ENCODE measurements around the gene CLIC6. TPM values are rescaled to one million over a fixed set of nuclear protein-coding genes. Genes with fewer than 3 reads are reported as not detected.

The CLIC6 gene
- total and polyA plus RNA-seq, 9 of the 15 experiments (the other 6 are each of a cell fraction or from before 2014, with no cell fraction given), result not detected

DNA sequence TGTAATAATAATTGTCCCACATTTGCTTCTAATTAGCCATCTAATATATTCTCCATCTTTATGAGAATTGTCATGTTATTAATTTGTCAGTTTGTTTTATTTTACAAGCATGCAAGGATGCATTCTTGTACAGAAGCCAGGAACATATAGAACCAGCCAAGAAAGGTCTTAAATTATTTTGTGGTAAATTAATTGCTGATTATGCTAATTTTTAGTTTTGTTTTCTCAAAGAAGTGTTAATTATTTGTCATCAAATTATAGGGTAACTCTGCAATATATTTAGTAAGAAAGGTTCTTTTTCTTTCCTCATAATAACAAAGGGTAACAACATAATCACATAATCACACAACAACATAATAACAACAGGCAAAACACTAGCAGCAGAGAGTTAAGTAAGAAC, 5.7 kb downstream of the CLIC6 start:
- BruUV-seq (replicated peaks), result no TSS peak

DNA sequence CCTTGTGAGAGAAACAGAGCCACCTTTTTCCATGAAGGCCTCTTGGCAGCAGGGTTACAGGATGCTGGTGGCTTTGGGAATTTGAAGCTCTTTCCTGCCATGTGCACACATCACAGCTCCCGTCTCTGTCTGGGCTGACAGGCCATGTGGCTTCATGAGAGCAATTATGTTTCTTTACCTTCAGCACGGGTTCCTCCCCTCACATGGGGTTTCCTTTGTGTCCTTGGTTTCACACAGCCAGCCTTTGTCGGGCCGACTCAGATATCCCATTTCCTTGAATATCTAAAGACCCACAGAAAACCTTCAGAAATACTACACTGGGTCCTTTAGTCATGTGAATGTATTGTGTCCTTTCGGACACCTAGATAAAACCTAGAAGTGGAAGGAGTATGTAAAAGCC, 7.1 kb downstream of the CLIC6 start:
- no peaks in the 10 kb centered on the region for H3K9me1 ChIP-seq (ENCODE audit: control insufficient read depth, insufficient read depth, low read length)
- BruUV-seq (replicated peaks), result no TSS peak
- no peaks in the 10 kb centered on the region for H4K20me1 ChIP-seq (replicated peaks; ENCODE audit: control insufficient read depth, insufficient read depth, low read length)
- H2AFZ ChIP-seq (ENCODE audit: low read depth, low read length), result no peak overlapping the region
- POLR2A ChIA-PET, result no interaction called here
- no peak for DNase-seq (ENCODE audit: extremely low read depth in 1 of 4, low spot score in 3 of 4)
- no peaks in the 10 kb centered on the region for H3K36me3 ChIP-seq (ENCODE audit: control insufficient read depth, insufficient read depth, low read length)
- FAIRE-seq, result no peak
- H3K9me3 ChIP-seq (replicated peaks; ENCODE audit: control insufficient read depth, insufficient read depth, low read depth, low read length), result no peaks in the 10 kb centered on the region
- no peak overlapping the region for H3K27ac ChIP-seq (ENCODE audit: extremely low read depth, low read depth, low read length)
- CTCF ChIA-PET (ENCODE audit: low intra/inter-chr PET ratio), result no interaction called here
- H3K27me3 ChIP-seq (ENCODE audit: control insufficient read depth in 2 of 2, insufficient read depth in 2 of 2, low read length in 2 of 2), result peaks cover 28 to 33% of the 10 kb centered on the region in 2 experiments; a peak in 4 of 5 replicates
- no peak overlapping the region for H3K4me3 ChIP-seq
- no peaks in the 10 kb centered on the region for H3K4me1 ChIP-seq (replicated peaks in 1 of 2; ENCODE audit: control insufficient read depth in 2 of 2, insufficient read depth in 2 of 2, low read length in 2 of 2)
- H3K9ac ChIP-seq (ENCODE audit: insufficient read depth in 1 of 2, low read depth in 2 of 2, low read length in 2 of 2), result no peak overlapping the region
- TF ChIP-seq ZC3H11A (IDR thresholded peaks at IDR 0.05; ENCODE audit: low read depth, low read length) (no peak), KLF16 (IDR thresholded peaks at IDR 0.05) (no peak), RFX7 (CRISPR knock-in tag; IDR thresholded peaks at IDR 0.05) (no peak), PHF8 (IDR thresholded peaks at IDR 0.05; ENCODE audit: borderline replicate concordance, low read length) (no peak)
- H3K79me2 ChIP-seq (ENCODE audit: control insufficient read depth, insufficient read depth, low read length), result no peaks in the 10 kb centered on the region
- intact Hi-C loops (cut with micrococcal nuclease) (no loop called here), in situ Hi-C loops (cut with MboI) (no loop called here)
- no peak for ATAC-seq
- 0% methylated on average over 5 of the region's 5 CpGs for WGBS (ENCODE audit: insufficient coverage, low coverage, missing lambda C conversion rate)
- no peak overlapping the region for H3K4me2 ChIP-seq (ENCODE audit: insufficient read depth, low read length)

More for the DNA sequence above, 5.7 kb downstream of the CLIC6 start:
- Histone ChIP-seq H3K9me3 (replicated peaks; ENCODE audit: control insufficient read depth, insufficient read depth, low read depth, low read length) (no peaks in the 10 kb centered on the region), H3K9ac (ENCODE audit: insufficient read depth in 1 of 2, low read depth in 2 of 2, low read length in 2 of 2) (no peak overlapping the region), H3K4me3 (no peak overlapping the region), H3K79me2 (ENCODE audit: control insufficient read depth, insufficient read depth, low read length) (no peaks in the 10 kb centered on the region), H2AFZ (ENCODE audit: low read depth, low read length) (no peak overlapping the region), H3K27me3 (ENCODE audit: control insufficient read depth in 2 of 2, insufficient read depth in 2 of 2, low read length in 2 of 2) (peaks cover 38 to 39% of the 10 kb centered on the region in 2 experiments; a peak in 4 of 5 replicates), H3K27ac (ENCODE audit: extremely low read depth, low read depth, low read length) (no peak overlapping the region), H3K4me2 (ENCODE audit: insufficient read depth, low read length) (no peak overlapping the region), H3K4me1 (replicated peaks in 1 of 2; ENCODE audit: control insufficient read depth in 2 of 2, insufficient read depth in 2 of 2, low read length in 2 of 2) (peaks cover 0 to 8% of the 10 kb centered on the region in 2 experiments; a peak in 1 of 5 replicates), H3K9me1 (ENCODE audit: control insufficient read depth, insufficient read depth, low read length) (no peaks in the 10 kb centered on the region), H4K20me1 (replicated peaks; ENCODE audit: control insufficient read depth, insufficient read depth, low read length) (no peaks in the 10 kb centered on the region), H3K36me3 (ENCODE audit: control insufficient read depth, insufficient read depth, low read length) (no peaks in the 10 kb centered on the region)
- no peak for DNase-seq (ENCODE audit: extremely low read depth in 1 of 4, low spot score in 3 of 4)
- in situ Hi-C loops (cut with MboI) (no loop called here), intact Hi-C loops (cut with micrococcal nuclease) (no loop called here)
- ChIA-PET CTCF (ENCODE audit: low intra/inter-chr PET ratio) (no interaction called here), POLR2A (no interaction called here)
- ATAC-seq, result no peak
- no peak for TF ChIP-seq ZNF707 (CRISPR knock-in tag; conservative IDR thresholded peaks at IDR 0.05)
- TF ChIP-seq MAFG (tag; conservative IDR thresholded peaks at IDR 0.05), result peak; percentile 88
- peak; percentile 85 for TF ChIP-seq C11orf30 (IDR thresholded peaks at IDR 0.05; ENCODE audit: low read depth)
- TF ChIP-seq MAFF (IDR thresholded peaks at IDR 0.05; ENCODE audit: low read length), result peak; percentile 84
- peak; percentile 95 for TF ChIP-seq ZNF316 (IDR thresholded peaks at IDR 0.05)
- TF ChIP-seq MAFK (IDR thresholded peaks at IDR 0.05; ENCODE audit: low read length), result peak; percentile 85; the same call in 1 of the 2 replicates
- TF ChIP-seq, protein P1, sequence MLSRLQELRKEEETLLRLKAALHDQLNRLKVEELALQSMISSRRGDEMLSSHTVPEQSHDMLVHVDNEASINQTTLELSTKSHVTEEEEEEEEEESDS (CRISPR knock-in tag; IDR thresholded peaks at IDR 0.05), result no peak
- FAIRE-seq, result no peak
